HepG2 (cell line): Measurements from ENCODE around the gene CMTM3. TPM values are rescaled to one million over a fixed set of nuclear protein-coding genes. Genes with fewer than 3 reads are reported as not detected.

ENCODE experiments used
- DPF2 ChIP-seq: sonication (generic); formaldehyde crosslinking; IDR thresholded peaks from 2 replicates; pipeline ENCODE4 v1.4.0; 2020; ENCODE audit warnings: mild to moderate bottlenecking, low read depth, missing genetic modification reagents, borderline replicate concordance
- HIC2 ChIP-seq: sonication (generic); formaldehyde crosslinking; IDR thresholded peaks from 2 replicates; pipeline ENCODE4 v1.9.0; 2022; ENCODE audit warnings: low read depth, missing genetic modification reagents
- KAT8 ChIP-seq: IDR thresholded peaks from 2 replicates; pipeline ENCODE4 v1.6.1; 2016; ENCODE audit warnings: missing genetic modification reagents, missing compliant biosample characterization
- NFIC ChIP-seq: IDR thresholded peaks from 2 replicates; pipeline ENCODE4 v1.6.1; 2012; ENCODE audit warnings: mild to moderate bottlenecking, low read length, inconsistent platforms
- NFKB2 ChIP-seq: sonication (generic); formaldehyde crosslinking; IDR thresholded peaks from 2 replicates; pipeline ENCODE4 v1.4.0; 2020; ENCODE audit warnings: missing genetic modification reagents, borderline replicate concordance
- NFRKB ChIP-seq: fragments of 450-650 bp; IDR thresholded peaks from 2 replicates; pipeline ENCODE4 v1.6.1; 2017
- NR2C2 ChIP-seq: sonication (generic); formaldehyde crosslinking; IDR thresholded peaks from 2 replicates; pipeline ENCODE4 v1.4.0; 2020; ENCODE audit warnings: missing genetic modification reagents, mild to moderate bottlenecking, moderate library complexity, borderline replicate concordance
- PPARG ChIP-seq: conservative IDR thresholded peaks from 2 replicates; pipeline ENCODE4 v1.6.1; 2016; ENCODE audit warnings: missing biosample characterization, missing genetic modification reagents
- PRDM10 ChIP-seq: sonication (generic); formaldehyde crosslinking; IDR thresholded peaks from 2 replicates; pipeline ENCODE4 v1.4.0; 2020; ENCODE audit warnings: low read depth, missing genetic modification reagents
- TCF7L2 ChIP-seq: IDR thresholded peaks from 2 replicates; pipeline ENCODE4 v1.6.1; 2011; ENCODE audit warnings: mild to moderate bottlenecking, low read depth, low read length, moderate library complexity
- TERF1 ChIP-seq: sonication (generic); formaldehyde crosslinking; IDR thresholded peaks from 2 replicates; pipeline ENCODE4 v1.8.0; 2022; ENCODE audit warnings: mild to moderate bottlenecking, missing genetic modification reagents, moderate library complexity
- ZBTB8A ChIP-seq: sonication (generic); formaldehyde crosslinking; IDR thresholded peaks from 2 replicates; pipeline ENCODE4 v1.4.0; 2020; ENCODE audit warnings: mild to moderate bottlenecking, low read depth, missing genetic modification reagents, borderline replicate concordance
- ZFP41 ChIP-seq: sonication (generic); formaldehyde crosslinking; IDR thresholded peaks from 2 replicates; pipeline ENCODE4 v1.4.0; 2020; ENCODE audit warnings: mild to moderate bottlenecking, missing genetic modification reagents, borderline replicate concordance
- ZNF446 ChIP-seq: sonication (generic); formaldehyde crosslinking; IDR thresholded peaks from 2 replicates; pipeline ENCODE4 v1.5.0; 2020; ENCODE audit warnings: mild to moderate bottlenecking, missing genetic modification reagents
- ZNF558 ChIP-seq: sonication (generic); formaldehyde crosslinking; IDR thresholded peaks from 2 replicates; pipeline ENCODE4 v1.9.0; 2022; ENCODE audit warnings: mild to moderate bottlenecking, missing genetic modification reagents, borderline replicate concordance
- ZNF672 ChIP-seq: sonication (generic); formaldehyde crosslinking; IDR thresholded peaks from 2 replicates; pipeline ENCODE4 v1.8.1; 2022; ENCODE audit warnings: missing genetic modification reagents
- ZNF784 ChIP-seq: sonication (generic); formaldehyde crosslinking; IDR thresholded peaks from 2 replicates; pipeline ENCODE4 v1.5.1; 2020; ENCODE audit warnings: missing genetic modification reagents, mild to moderate bottlenecking, borderline replicate concordance
- polyA plus RNA-seq, 8 experiments: library from polyadenylated mRNA; depleted of rRNA in 3 of 8; stranded (reverse) in 7 of 8; unstranded in 1 of 8; fragments of >200 nt; fragmentation: Illumina TruSeq in 4 of 8; extraction: Trizol in 4 of 8; gene quantifications; 2 replicates each; pipeline versions ENCODE4 v1.2.1 to v1.2.3, GENCODE V29; 2011 to 2016; ENCODE audit warnings: low read depth in 4 of 8, missing spikeins in 1 of 8, mixed read lengths in 1 of 8; ENCODE audit not compliant: insufficient read depth in 1 of 8
- total RNA-seq, 5 experiments: library from RNA; depleted of rRNA; stranded (reverse); fragments of >200 nt; fragmentation: Illumina TruSeq; extraction: Trizol; gene quantifications; 2 replicates each; pipeline ENCODE4 v1.2.3, GENCODE V29; 2016; ENCODE audit warnings: low read depth in 1 of 5

The CMTM3 gene
- total and polyA plus RNA-seq, 2 of the 13 experiments (the other 11 are each of a cell fraction or from before 2014, with no cell fraction given), result 29.2 to 48.7 TPM

GRCh38 chr16:66604376-66605176 is at the start of gene CMTM3 (continued):
- no peak for TF ChIP-seq HIC2
- TF ChIP-seq PRDM10 (CRISPR knock-in tag), result 0 out of 2 replicates have a peak, but pooled peaks have one; percentile 17
- no peak for TF ChIP-seq TERF1
- peak; percentile 62; the same call in 1 of the 2 replicates for TF ChIP-seq KAT8 (CRISPR knock-in tag)
- TF ChIP-seq TCF7L2, result no peak
- TF ChIP-seq NFRKB, result no peak
- TF ChIP-seq NFIC, result no peak
- TF ChIP-seq NR2C2 (CRISPR knock-in tag), result 0 out of 2 replicates have a peak, but pooled peaks have one; percentile 23
- TF ChIP-seq ZNF446 (CRISPR knock-in tag), result no peak; the same call in 1 of the 2 replicates
- no peak for TF ChIP-seq PPARG (CRISPR knock-in tag)
- TF ChIP-seq ZNF784 (CRISPR knock-in tag), result no peak; the same call in 1 of the 2 replicates
- no peak for TF ChIP-seq ZFP41 (CRISPR knock-in tag)
- 0 out of 2 replicates have a peak, but pooled peaks have one; percentile 70 for TF ChIP-seq ZNF558 (CRISPR knock-in tag)
- 0 out of 2 replicates have a peak, but pooled peaks have one; percentile 10 for TF ChIP-seq DPF2 (CRISPR knock-in tag)
- TF ChIP-seq ZBTB8A (CRISPR knock-in tag), result no peak
- TF ChIP-seq NFKB2 (CRISPR knock-in tag), result 0 out of 2 replicates have a peak, but pooled peaks have one; percentile 43
- no peak for TF ChIP-seq ZNF672 (CRISPR knock-in tag)
